SK-MEL-5 (cell line): ENCODE results near the gene GSTA4. TPM values are rescaled to one million over a fixed set of nuclear protein-coding genes. Genes with fewer than 3 reads are reported as not detected.
"Not testable (repeated sequence)": the region's sequence is repeated elsewhere in the genome, so short reads cannot be mapped to it uniquely, and the experiment has no call there.

Source experiments
- DNase-seq: peaks from one replicate; pipeline ENCODE4 v3.0.0-alpha.2; 2016; ENCODE audit warnings: low read depth, low spot score
- in situ Hi-C: cut with HindIII; loops from 2 replicates; pipeline ENCODE4 v1.10.0; 2016; ENCODE audit warnings: low sequenced_read_pairs, high pct_unique_total_duplicates, low pct_unique_long_range_greater_than_20kb
- total RNA-seq: library from RNA; depleted of rRNA; stranded (reverse); fragments of >200 nt; shearing (Covaris generic); gene quantifications from 2 replicates; pipeline ENCODE4 v1.2.3, GENCODE V29; 2014

GSTA4 gene
- total RNA-seq, 1 experiment from 2014 or later, result 25.3 TPM

GRCh38 chr6:52990342-52990741 is 4.7 kb downstream of the GSTA4 start:
- in situ Hi-C loops, result no loop called here
- no peak for DNase-seq

DNA sequence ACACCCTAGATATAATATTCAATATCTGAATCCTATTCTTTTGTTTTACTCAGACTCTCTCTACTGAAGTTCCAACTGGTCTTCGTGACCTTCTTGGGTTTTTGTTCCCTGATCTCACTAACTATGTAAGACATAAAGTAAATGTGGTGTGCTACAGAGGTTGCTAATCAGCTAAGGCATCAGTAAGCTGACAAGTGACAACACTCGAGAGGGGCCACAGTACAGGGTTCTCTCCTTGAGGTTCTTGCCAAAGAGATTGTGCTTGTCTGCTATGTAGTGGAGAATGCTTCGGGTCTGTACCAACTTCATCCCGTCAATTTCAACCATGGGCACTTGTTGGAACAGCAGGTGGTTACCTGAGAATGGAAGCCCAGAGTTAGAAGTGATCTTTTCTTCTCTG is 9.9 kb downstream of the GSTA4 start:
- in situ Hi-C loops, result no loop called here
- DNase-seq, result no peak

DNA sequence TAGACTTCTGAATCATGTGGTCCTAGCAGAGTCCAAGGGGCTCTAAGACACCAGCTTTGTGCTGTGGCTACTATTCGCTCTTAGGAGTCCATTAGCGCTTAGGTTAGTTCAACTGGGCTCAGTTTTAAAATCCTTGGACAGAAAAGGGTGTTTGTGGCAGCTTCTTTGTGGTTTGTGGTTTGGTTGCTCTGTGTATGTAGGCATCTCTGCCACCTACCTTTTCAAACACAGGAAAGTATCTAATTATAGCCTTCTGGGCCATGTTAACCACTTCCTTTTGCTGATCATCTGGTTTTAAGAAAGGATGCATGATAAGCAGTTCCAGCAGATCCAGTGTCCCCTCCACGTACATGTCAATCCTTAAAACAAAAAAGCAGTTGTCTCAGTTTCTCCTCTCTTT is 10.8 kb downstream of the GSTA4 start:
- in situ Hi-C loops, result no loop called here
- DNase-seq, result no peak

DNA sequence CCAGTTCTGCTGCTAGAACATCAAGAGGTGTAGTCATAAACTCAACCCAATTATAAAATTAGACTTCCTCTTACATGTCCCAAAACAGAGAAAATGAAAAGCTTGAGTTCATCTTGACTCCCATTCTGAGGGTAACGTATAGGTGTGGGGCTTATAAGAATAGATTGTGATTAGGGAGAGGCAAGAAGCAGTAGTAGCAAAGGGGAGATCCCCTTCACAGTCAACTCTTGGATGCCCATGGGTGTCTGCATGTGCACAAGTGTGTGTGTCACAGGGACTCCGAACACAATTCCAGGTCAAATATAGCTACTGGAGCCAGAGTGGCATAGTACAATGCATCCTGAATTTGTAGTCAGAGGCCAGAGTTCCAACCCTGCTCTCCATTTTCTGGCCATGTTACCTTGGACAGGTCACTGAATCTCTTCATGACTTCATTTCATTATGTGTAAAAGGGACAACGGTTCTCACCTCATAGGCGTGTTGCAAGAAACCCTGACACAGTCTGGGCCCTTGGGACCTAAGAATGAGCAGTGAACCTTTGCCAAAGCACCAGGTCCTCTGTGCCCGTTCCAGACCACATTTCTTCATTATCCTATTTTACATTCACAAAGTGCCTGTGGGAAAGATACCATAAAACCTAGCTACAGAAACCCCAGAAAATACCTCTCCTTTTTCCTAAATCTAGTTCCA is 11.8 kb downstream of the GSTA4 start:
- DNase-seq, result no peak
- in situ Hi-C loops, result no loop called here

GRCh38 chr6:52982680-52983079 is 12.4 kb downstream of the GSTA4 start:
- no peak for DNase-seq
- in situ Hi-C loops, result no loop called here

DNA sequence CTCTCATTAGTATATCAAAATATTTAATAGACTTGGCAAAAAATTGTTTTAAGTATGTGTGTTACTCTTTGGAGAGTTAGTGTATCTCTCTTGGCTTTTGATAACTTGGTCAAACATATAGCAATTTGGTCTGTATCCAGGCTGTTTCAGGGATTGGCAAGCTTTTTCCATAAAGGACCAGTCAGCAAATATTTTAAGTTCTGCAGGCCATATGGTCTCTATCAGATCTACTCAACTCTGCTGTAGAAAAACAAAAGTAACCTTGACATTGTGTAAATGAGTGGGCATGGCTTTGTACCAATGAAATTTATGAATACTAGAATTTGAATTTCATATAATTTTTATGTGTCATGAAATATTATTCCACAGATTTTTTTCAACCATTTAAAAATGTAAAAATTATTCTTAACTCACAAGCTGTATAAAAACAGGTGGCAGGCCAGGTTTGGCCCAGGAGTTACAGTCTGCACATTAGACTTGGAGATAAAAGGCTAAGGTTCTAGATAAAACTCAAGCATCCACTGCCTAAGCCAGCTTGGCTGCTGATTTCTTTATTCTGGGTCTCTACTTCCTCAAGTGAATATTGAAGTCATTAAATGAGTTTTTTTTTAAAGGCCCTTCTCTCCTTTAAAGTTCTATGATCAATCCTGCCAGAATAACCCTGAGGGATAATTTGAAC is 13.7 kb downstream of the GSTA4 start:
- in situ Hi-C loops, result no loop called here
- no peak for DNase-seq

DNA sequence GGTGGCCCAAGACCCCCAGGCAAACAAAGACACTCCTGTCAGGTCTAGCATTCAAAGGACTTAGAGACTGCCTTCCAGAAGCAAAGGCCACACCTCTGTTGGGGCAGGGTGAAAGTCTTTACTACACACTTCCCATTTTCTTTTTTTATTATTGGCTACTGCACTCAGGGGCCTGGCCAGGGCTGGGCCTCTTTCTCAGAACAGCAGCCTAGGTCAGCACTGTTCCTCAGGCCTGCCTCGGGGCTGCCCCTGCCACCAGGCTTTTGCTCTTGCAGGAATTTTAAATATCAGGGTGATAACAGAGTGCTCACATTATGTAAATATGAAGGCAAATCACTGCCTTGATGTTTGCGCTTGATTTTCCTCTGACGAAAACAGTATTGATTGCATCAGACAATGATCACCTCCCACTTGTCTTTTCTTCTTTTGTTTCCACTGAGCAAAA is 18.5 kb downstream of the GSTA4 start:
- no peak for DNase-seq
- in situ Hi-C loops, result no loop called here

DNA sequence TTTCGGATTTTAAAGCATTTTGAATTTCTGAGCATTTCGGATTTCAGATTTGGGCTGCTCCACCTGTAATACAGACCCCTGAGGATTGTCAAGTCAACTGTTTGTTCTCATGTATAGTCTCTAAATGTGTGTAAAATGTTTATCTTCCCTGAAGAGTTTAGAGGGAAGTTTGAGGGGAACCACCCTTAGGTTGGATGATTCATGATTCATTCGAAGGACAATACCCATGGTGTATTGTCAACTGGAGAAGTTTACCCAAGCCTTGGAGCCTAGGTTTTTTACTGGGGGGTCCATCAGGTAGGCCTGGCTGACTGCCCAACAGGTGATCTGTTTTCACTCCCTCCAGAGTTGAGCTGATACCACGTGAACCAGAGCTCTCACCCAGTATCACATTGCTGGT is 18.9 kb downstream of the GSTA4 start:
- in situ Hi-C loops, result no loop called here
- no peak for DNase-seq

GRCh38 chr6:52975580-52975979 is 19.5 kb downstream of the GSTA4 start:
- peak; percentile 30 for DNase-seq
- in situ Hi-C loops, result no loop called here

DNA sequence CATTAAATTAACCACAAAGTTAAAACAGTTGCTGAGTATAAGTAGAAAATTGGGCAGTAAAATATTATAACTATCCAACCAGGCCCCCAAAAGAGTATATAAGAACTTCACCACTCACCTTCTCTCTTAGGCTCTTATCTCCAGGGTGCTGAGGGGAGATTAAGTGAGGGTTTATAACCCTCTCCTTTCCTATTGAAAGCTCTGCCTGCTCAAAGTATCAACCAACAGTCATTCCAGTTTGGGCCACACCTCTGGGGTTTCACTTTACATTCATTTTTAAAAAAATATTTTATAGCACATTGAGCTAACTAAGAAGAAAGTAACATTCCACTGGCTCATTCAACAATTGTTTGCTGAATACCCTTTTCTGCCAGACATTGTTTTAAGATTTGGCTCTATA is 22.1 kb downstream of the GSTA4 start:
- no peak for DNase-seq
- in situ Hi-C loops, result no loop called here

GRCh38 chr6:52969359-52969758 is 25.7 kb downstream of the GSTA4 start:
- DNase-seq, result no peak
- in situ Hi-C loops, result no loop called here

DNA sequence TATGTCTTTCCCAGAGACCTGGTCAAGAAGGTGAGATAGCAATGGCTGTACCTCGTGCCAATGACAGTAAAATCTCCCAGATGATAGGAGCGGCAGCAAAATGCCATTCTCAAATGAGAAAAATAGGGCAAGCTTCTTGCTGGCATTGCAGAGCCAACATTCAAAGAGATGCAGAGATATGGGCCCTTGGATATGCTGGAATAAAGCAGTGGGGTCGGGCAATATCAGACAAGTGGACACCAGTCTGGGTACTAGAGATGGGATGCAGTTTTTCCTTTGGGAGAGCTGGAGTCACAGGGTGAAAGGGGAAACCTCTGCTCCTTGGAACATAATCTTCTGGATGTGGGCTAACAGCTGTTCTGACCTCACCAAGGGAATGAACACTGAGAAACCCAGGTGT is 29.0 kb downstream of the GSTA4 start:
- in situ Hi-C loops, result no loop called here

GRCh38 chr6:52965380-52965779 is 29.7 kb downstream of the GSTA4 start:
- DNase-seq, result no peak
- in situ Hi-C loops, result no loop called here

More for the DNA sequence above, 29.0 kb downstream of the GSTA4 start:
- no peak for DNase-seq

DNA sequence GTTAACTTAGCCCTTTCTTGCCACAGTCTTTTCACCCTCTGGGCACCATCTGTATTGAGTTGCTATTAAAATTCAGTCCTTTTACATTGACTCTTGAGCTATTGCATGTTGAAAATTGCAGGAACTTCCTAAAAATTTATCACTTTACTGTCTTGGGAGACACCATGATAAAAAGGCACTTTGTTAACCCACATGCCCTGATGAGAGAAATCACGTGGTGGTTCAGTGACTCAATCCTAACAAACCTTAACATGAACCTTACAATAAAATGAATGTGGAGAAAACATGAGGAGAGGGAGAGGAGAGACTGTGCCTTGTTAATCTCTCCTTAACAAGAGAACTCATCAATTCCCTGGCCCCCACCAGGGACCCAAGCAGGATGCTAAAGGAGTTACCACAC is 30.8 kb downstream of the GSTA4 start:
- in situ Hi-C loops, result no loop called here
- DNase-seq, result peak; percentile 45

GRCh38 chr6:52962701-52963100 is 32.4 kb downstream of the GSTA4 start:
- in situ Hi-C loops, result no loop called here
- no peak for DNase-seq

GRCh38 chr6:52961022-52961421 is 34.1 kb downstream of the GSTA4 start:
- in situ Hi-C loops, result not testable (repeated sequence)

GRCh38 chr6:52960211-52960610 is 34.9 kb downstream of the GSTA4 start:
- DNase-seq, in situ Hi-C loops: not testable (repeated sequence)

More at GRCh38 chr6:52961022-52961421, 34.1 kb downstream of the GSTA4 start:
- not testable (repeated sequence) for DNase-seq

- in situ Hi-C loops, result no loop called here
- no peak for DNase-seq
These were observed 36.4 kb downstream of the GSTA4 start for GRCh38 chr6:52958546-52959255.

GRCh38 chr6:52955871-52956270 is 39.2 kb downstream of the GSTA4 start:
- DNase-seq, result no peak
- in situ Hi-C loops, result no loop called here
